Measurements from ENCODE around the gene CIT. TPM values are rescaled to one million over a fixed set of nuclear protein-coding genes. Genes with fewer than 3 reads are reported as not detected.

The CIT gene
- total RNA-seq, 2 experiments from 2014 or later = 54.6 to 71.5 TPM

GRCh38 chr12:119803381-119803791, 73.7 kb downstream of the CIT start:
- no peak for ATAC-seq
- intact Hi-C loops (cut with DNase I, micrococcal nuclease) = no loop called here
- CTCF ChIA-PET = no interaction called here
- no peaks in the 10 kb centered on the region for H3K4me1 Mint-ChIP-seq
- no peaks in the 10 kb centered on the region for H3K27me3 Mint-ChIP-seq
- POLR2A ChIA-PET = no interaction called here
- H3K27ac Mint-ChIP-seq = no peak overlapping the region
- no peak for DNase-seq
- H3K36me3 Mint-ChIP-seq (ENCODE audit: low read depth) = peaks cover 7% of the 10 kb centered on the region
- H3K4me3 Mint-ChIP-seq = no peak overlapping the region
- H3K9me3 Mint-ChIP-seq (ENCODE audit: low read depth) = peaks cover 5% of the 10 kb centered on the region

- DNase-seq = no peak
- no peak overlapping the region for H3K27ac Mint-ChIP-seq
- H3K4me3 Mint-ChIP-seq = no peak overlapping the region
- peaks cover 3% of the 10 kb centered on the region for H3K9me3 Mint-ChIP-seq (ENCODE audit: low read depth)
- intact Hi-C loops (cut with DNase I, micrococcal nuclease) = no loop called here
- CTCF ChIA-PET = interaction anchor here (0.5 to 1.2 kb wide), 2 partner anchors 70 to 83 kb away, joined by 3 read pairs; no protein-coding TSS in a partner anchor
- ATAC-seq = no peak
- H3K4me1 Mint-ChIP-seq = no peaks in the 10 kb centered on the region
- no peaks in the 10 kb centered on the region for H3K27me3 Mint-ChIP-seq
- POLR2A ChIA-PET = no interaction called here
- peaks cover 6% of the 10 kb centered on the region for H3K36me3 Mint-ChIP-seq (ENCODE audit: low read depth)
Observed at GRCh38 chr12:119802472-119802871, 74.6 kb downstream of the CIT start.

- peaks cover 6% of the 10 kb centered on the region for H3K36me3 Mint-ChIP-seq (ENCODE audit: low read depth)
- POLR2A ChIA-PET = no interaction called here
- no peaks in the 10 kb centered on the region for H3K9me3 Mint-ChIP-seq (ENCODE audit: low read depth)
- DNase-seq (no peak), ATAC-seq (no peak)
- no peak overlapping the region for H3K27ac Mint-ChIP-seq
- no peaks in the 10 kb centered on the region for H3K27me3 Mint-ChIP-seq
- CTCF ChIA-PET = no interaction called here
- intact Hi-C loops (cut with DNase I, micrococcal nuclease) = no loop called here
- H3K4me3 Mint-ChIP-seq = no peak overlapping the region
- H3K4me1 Mint-ChIP-seq = no peaks in the 10 kb centered on the region
Observed at GRCh38 chr12:119797090-119797489, 80.0 kb downstream of the CIT start.

GRCh38 chr12:119796292-119796691, 80.8 kb downstream of the CIT start:
- no peak overlapping the region for H3K27ac Mint-ChIP-seq
- H3K9me3 Mint-ChIP-seq (ENCODE audit: low read depth) = no peaks in the 10 kb centered on the region
- no peak overlapping the region for H3K4me3 Mint-ChIP-seq
- ChIA-PET CTCF (no interaction called here), POLR2A (no interaction called here)
- H3K27me3 Mint-ChIP-seq = no peaks in the 10 kb centered on the region
- H3K36me3 Mint-ChIP-seq (ENCODE audit: low read depth) = peaks cover 6% of the 10 kb centered on the region
- H3K4me1 Mint-ChIP-seq = no peaks in the 10 kb centered on the region
- ATAC-seq (no peak), DNase-seq (no peak)
- intact Hi-C loops (cut with DNase I, micrococcal nuclease) = no loop called here

GRCh38 chr12:119791453-119791852, 85.7 kb downstream of the CIT start:
- H3K9me3 Mint-ChIP-seq (ENCODE audit: low read depth) = no peaks in the 10 kb centered on the region
- CTCF ChIA-PET = interaction anchor here (1.2 kb wide), 1 partner anchor 10 kb away, joined by 7 read pairs; no protein-coding TSS in a partner anchor

GRCh38 chr12:119788786-119789185, 88.3 kb downstream of the CIT start:
- POLR2A ChIA-PET = no interaction called here
- no peaks in the 10 kb centered on the region for H3K4me1 Mint-ChIP-seq
- H3K27ac Mint-ChIP-seq = no peak overlapping the region
- peaks cover 27% of the 10 kb centered on the region for H3K36me3 Mint-ChIP-seq (ENCODE audit: low read depth)
- ATAC-seq (no peak), DNase-seq (no peak)
- H3K4me3 Mint-ChIP-seq = no peak overlapping the region
- intact Hi-C loops (cut with DNase I, micrococcal nuclease) = no loop called here
- CTCF ChIA-PET = no interaction called here
- H3K27me3 Mint-ChIP-seq = no peaks in the 10 kb centered on the region
- H3K9me3 Mint-ChIP-seq (ENCODE audit: low read depth) = peaks cover 7% of the 10 kb centered on the region

More at GRCh38 chr12:119791453-119791852, 85.7 kb downstream of the CIT start:
- no peak overlapping the region for H3K27ac Mint-ChIP-seq
- H3K4me1 Mint-ChIP-seq = no peaks in the 10 kb centered on the region
- no peaks in the 10 kb centered on the region for H3K27me3 Mint-ChIP-seq
- no peak for DNase-seq
- intact Hi-C loops (cut with DNase I, micrococcal nuclease) = no loop called here
- ATAC-seq = no peak
- POLR2A ChIA-PET = no interaction called here
- no peak overlapping the region for H3K4me3 Mint-ChIP-seq
- peaks cover 6% of the 10 kb centered on the region for H3K36me3 Mint-ChIP-seq (ENCODE audit: low read depth)

- intact Hi-C loops (cut with DNase I, micrococcal nuclease) = no loop called here
- Mint-ChIP-seq H3K27me3 (no peaks in the 10 kb centered on the region), H3K9me3 (ENCODE audit: low read depth) (peaks cover 7% of the 10 kb centered on the region), H3K4me3 (no peak overlapping the region), H3K4me1 (no peaks in the 10 kb centered on the region), H3K27ac (no peak overlapping the region), H3K36me3 (ENCODE audit: low read depth) (peaks cover 30% of the 10 kb centered on the region)
- ChIA-PET POLR2A (interaction anchor here (0.5 kb wide), 1 partner anchor 1738 kb away, joined by 7 read pairs; no protein-coding TSS in a partner anchor), CTCF (interaction anchor here (0.6 kb wide), 1 partner anchor 163 kb away, joined by 3 read pairs; no protein-coding TSS in a partner anchor)
- ATAC-seq (no peak), DNase-seq (no peak)
Observed at GRCh38 chr12:119786539-119786938, 90.6 kb downstream of the CIT start.

- H3K36me3 Mint-ChIP-seq (ENCODE audit: low read depth) = peaks cover 34% of the 10 kb centered on the region
- no peaks in the 10 kb centered on the region for H3K4me1 Mint-ChIP-seq
- ATAC-seq (no peak), DNase-seq (no peak)
- ChIA-PET POLR2A (no interaction called here), CTCF (no interaction called here)
- intact Hi-C loops (cut with DNase I, micrococcal nuclease) = no loop called here
- H3K9me3 Mint-ChIP-seq (ENCODE audit: low read depth) = peaks cover 7% of the 10 kb centered on the region
- H3K27me3 Mint-ChIP-seq = no peaks in the 10 kb centered on the region
- H3K4me3 Mint-ChIP-seq = no peak overlapping the region
- H3K27ac Mint-ChIP-seq = no peak overlapping the region
Observed at GRCh38 chr12:119784673-119785072, 92.4 kb downstream of the CIT start.

GRCh38 chr12:119783787-119784186, 93.3 kb downstream of the CIT start:
- no peaks in the 10 kb centered on the region for H3K27me3 Mint-ChIP-seq
- peaks cover 34% of the 10 kb centered on the region for H3K36me3 Mint-ChIP-seq (ENCODE audit: low read depth)
- no peak overlapping the region for H3K4me3 Mint-ChIP-seq
- intact Hi-C loops (cut with DNase I, micrococcal nuclease) = no loop called here
- H3K9me3 Mint-ChIP-seq (ENCODE audit: low read depth) = peaks cover 7% of the 10 kb centered on the region
- ATAC-seq (no peak), DNase-seq (no peak)
- H3K4me1 Mint-ChIP-seq = no peaks in the 10 kb centered on the region
- POLR2A ChIA-PET = no interaction called here
- CTCF ChIA-PET = no interaction called here
- no peak overlapping the region for H3K27ac Mint-ChIP-seq

- Mint-ChIP-seq H3K36me3 (ENCODE audit: low read depth) (peaks cover 34% of the 10 kb centered on the region), H3K4me3 (no peak overlapping the region), H3K27ac (no peak overlapping the region), H3K27me3 (no peaks in the 10 kb centered on the region), H3K4me1 (no peaks in the 10 kb centered on the region), H3K9me3 (ENCODE audit: low read depth) (peaks cover 7% of the 10 kb centered on the region)
- ATAC-seq (no peak), DNase-seq (no peak)
- intact Hi-C loops (cut with DNase I, micrococcal nuclease) = no loop called here
- ChIA-PET POLR2A (interaction anchor here (0.5 kb wide), 1 partner anchor 218 kb away, joined by 3 read pairs; no protein-coding TSS in a partner anchor), CTCF (interaction anchor here (0.7 to 2.3 kb wide), 7 partner anchors 9 to 87 kb away, joined by 3 to 7 read pairs (median 4); no protein-coding TSS in a partner anchor)
Observed at GRCh38 chr12:119781804-119782203, 95.3 kb downstream of the CIT start.

GRCh38 chr12:119780786-119781434, 96.2 kb downstream of the CIT start:
- CTCF ChIA-PET = interaction anchor here (0.6 to 2.3 kb wide), 8 partner anchors 9 to 146 kb away, joined by 3 to 7 read pairs (median 3); no protein-coding TSS in a partner anchor
- no peak overlapping the region for H3K27ac Mint-ChIP-seq
- H3K4me1 Mint-ChIP-seq = no peaks in the 10 kb centered on the region
- H3K27me3 Mint-ChIP-seq = no peaks in the 10 kb centered on the region
- DNase-seq = no peak
- H3K9me3 Mint-ChIP-seq (ENCODE audit: low read depth) = peaks cover 4% of the 10 kb centered on the region
- intact Hi-C loops (cut with DNase I, micrococcal nuclease) = no loop called here
- H3K4me3 Mint-ChIP-seq = no peak overlapping the region
- ATAC-seq = no peak
- POLR2A ChIA-PET = no interaction called here
- H3K36me3 Mint-ChIP-seq (ENCODE audit: low read depth) = peaks cover 33% of the 10 kb centered on the region

GRCh38 chr12:119775246-119775895, 101.7 kb downstream of the CIT start:
- CTCF ChIA-PET = interaction anchor here (1.2 kb wide), 1 partner anchor 9 kb away, joined by 4 read pairs; no protein-coding TSS in a partner anchor
- H3K9me3 Mint-ChIP-seq (ENCODE audit: low read depth) = no peaks in the 10 kb centered on the region
- intact Hi-C loops (cut with DNase I, micrococcal nuclease) = no loop called here

More at GRCh38 chr12:119775246-119775895, 101.7 kb downstream of the CIT start:
- ATAC-seq (no peak), DNase-seq (no peak)
- Mint-ChIP-seq H3K27me3 (no peaks in the 10 kb centered on the region), H3K4me1 (no peaks in the 10 kb centered on the region), H3K27ac (no peak overlapping the region), H3K4me3 (no peak overlapping the region), H3K36me3 (ENCODE audit: low read depth) (peaks cover 26% of the 10 kb centered on the region)
- POLR2A ChIA-PET = no interaction called here

Data from activated CD4-positive, alpha-beta T cell treated with anti-CD3 and anti-CD28 coated beads for 36 hours (primary cell).